ENCODE measurements around the gene PLPPR3.
A peak's percentile ranks its signal among the peaks of the same experiment; 100 is the strongest.

PLPPR3 gene

GRCh38 chr19:776549-776948, 45.2 kb downstream of the PLPPR3 start:
- no peak for DNase-seq (ENCODE audit: low spot score)

GRCh38 chr19:772730-773436, 48.9 kb downstream of the PLPPR3 start:
- no peak for DNase-seq (ENCODE audit: low spot score)

DNA sequence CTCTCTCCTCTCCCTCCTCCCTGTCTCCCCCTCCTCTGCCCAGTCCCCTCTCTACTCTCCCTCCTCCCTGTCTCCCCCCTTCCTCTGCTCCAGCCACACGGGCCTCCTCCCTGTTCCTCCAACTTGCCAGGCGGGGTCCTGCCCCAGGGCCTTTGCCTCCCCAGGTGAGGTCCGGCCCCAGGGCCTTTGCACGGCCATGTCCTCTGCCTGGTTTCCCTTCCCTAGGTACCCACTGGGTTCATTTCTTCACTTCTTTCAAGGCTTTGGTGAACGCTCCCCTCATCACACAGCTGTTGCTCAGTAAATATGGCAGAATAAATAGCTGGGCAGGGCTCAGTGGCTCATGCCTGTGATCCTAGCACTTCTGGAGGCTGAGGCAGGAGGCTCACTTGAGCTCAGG, 49.7 kb downstream of the PLPPR3 start:
- no peak for DNase-seq (ENCODE audit: low spot score)

- peak; percentile 41 for DNase-seq (ENCODE audit: low spot score)
Observed at GRCh38 chr19:771332-771785, 50.4 kb downstream of the PLPPR3 start.

DNA sequence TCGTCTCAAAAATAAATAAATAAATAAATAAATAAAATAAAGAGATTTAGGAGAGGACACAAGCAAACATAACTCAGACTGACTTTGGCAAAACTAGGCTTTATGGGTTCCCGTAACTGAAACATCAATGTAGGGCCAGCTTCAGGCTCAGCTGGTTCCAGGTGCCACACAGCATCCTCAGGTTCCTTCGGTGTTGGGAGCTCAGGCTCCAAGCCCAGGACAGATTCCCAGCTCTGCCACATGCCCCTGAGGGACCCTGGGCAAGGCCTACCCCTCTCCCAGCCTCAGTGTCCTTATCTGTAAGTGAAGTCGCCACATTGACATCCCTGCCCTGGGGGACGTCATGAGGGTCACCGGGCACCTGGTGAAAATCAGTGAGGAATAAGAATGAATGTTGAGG, 52.1 kb downstream of the PLPPR3 start:
- no peak for DNase-seq (ENCODE audit: low spot score)

DNA sequence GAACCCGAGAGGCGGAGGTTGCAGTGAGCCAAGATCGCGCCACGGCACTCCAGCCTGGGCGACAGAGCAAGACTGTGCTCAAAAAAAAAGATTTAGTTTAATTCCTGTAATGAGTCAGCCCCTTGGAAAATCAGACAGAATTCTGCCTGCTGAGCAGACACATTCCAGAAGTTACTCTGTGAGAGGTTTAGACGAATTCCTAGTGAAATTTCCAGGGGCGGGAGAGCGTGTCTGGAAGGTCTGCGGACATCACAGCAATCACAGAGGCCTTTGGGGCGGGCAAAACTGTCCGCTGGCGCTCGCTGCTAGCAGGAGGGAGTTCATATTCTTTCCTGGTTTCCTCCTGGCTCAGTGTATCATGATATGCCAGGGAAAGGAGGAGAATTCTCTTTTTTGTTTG, 53.3 kb downstream of the PLPPR3 start:
- DNase-seq (ENCODE audit: low spot score), result no peak

- no peak for DNase-seq (ENCODE audit: low spot score)
Observed at GRCh38 chr19:765179-765738, 56.5 kb downstream of the PLPPR3 start.

GRCh38 chr19:764301-764700, 57.5 kb downstream of the PLPPR3 start:
- DNase-seq (ENCODE audit: low spot score), result no peak

DNA sequence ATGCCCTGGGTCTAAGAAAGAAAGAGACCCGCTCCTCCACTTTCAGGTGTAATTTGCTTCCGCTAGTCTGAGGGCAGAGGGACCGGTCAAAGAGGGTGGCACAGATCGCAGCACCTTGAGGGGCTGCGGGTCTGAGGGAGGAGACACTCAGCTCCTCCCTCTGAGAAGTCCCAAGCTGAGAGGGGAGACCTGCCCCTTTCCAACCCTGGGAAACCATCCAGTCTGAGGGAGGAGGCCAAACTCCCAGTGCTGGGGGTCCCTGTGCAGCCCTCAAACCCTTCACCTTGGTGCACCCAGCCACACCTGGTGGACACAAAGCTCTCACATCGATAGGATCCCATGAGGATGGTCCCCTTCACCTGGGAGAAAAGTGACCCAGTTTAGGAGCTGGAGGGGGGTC, 57.9 kb downstream of the PLPPR3 start:
- DNase-seq (ENCODE audit: low spot score), result no peak

- no peak for DNase-seq (ENCODE audit: low spot score)
Observed at GRCh38 chr19:763181-763580, 58.6 kb downstream of the PLPPR3 start.

Measured in hematopoietic multipotent progenitor cell treated with erythropoietin and hydrocortisone succinate and interleukin-3 and kit ligand, for 15 days (in vitro differentiated cells).